HepG2 (cell line): ENCODE data around the gene SLC25A19. TPM values are rescaled to one million over a fixed set of nuclear protein-coding genes. Genes with fewer than 3 reads are reported as not detected.
A peak's percentile ranks its signal among the peaks of the same experiment; 100 is the strongest.

Experiments
- ATAC-seq: fragments of 200-7000 bp; cut with Tn5 transposase; 3 replicates; pipeline ENCODE4 v1.9.1; 2020; ENCODE audit warnings: mild to moderate bottlenecking, moderate library complexity
- BruUV-seq: library from RNA; stranded (reverse); fragments of 400-500 nt; replicated peaks from 2 replicates; lab custom pipeline; 2021; lab: Mats Ljungman, UMichigan
- CTCF ChIA-PET: fragments of 300-600 bp; formaldehyde crosslinking; extraction: SDS; loops from one replicate; lab custom pipeline; 2021; ENCODE audit warnings: low total read pairs, inconsistent platforms, low intra/inter-chr PET ratio; lab: Yijun Ruan, JAX
- POLR2A ChIA-PET: fragments of 350-600 bp; sonication (Branson Sonifier 250); formaldehyde crosslinking; loops from one replicate; lab custom pipeline; 2020; ENCODE audit warnings: antibody characterized with exemption, inconsistent platforms; lab: Yijun Ruan, JAX
- DNase-seq: peaks from one replicate; pipeline ENCODE4 v3.0.0-alpha.2; 2015; ENCODE audit warnings: low spot score
- FAIRE-seq: peaks from 3 replicates; lab custom pipeline; 2011; peaks lifted over from hg19 to GRCh38; lab: Jason Lieb, UNC
- H2AFZ ChIP-seq: one replicate; pipeline ENCODE4 v1.6.1; 2011; ENCODE audit warnings: low read length, inconsistent platforms
- H3K27ac ChIP-seq: fragments of 300-600 bp; 3 replicates; pipeline ENCODE4 v1.8.0; 2011; ENCODE audit warnings: mixed run types, mild to moderate bottlenecking, mixed read lengths, low read length, inconsistent platforms; ENCODE audit not compliant: insufficient read depth; ENCODE audit errors: extremely low read length
- H3K27me3 ChIP-seq, 2 experiments: fragments of 200-600 bp in 1 of 2; 2 replicates in 1 of 2; 3 replicates in 1 of 2; pipeline versions ENCODE4 v1.6.0 to v1.8.0; 2011; ENCODE audit warnings: low read length in 2 of 2, mild to moderate bottlenecking in 2 of 2, moderate library complexity in 2 of 2, inconsistent platforms in 1 of 2; ENCODE audit not compliant: insufficient read depth in 2 of 2, control insufficient read depth in 1 of 2
- H3K36me3 ChIP-seq, 2 experiments: fragments of 200-600 bp in 1 of 2; replicated peaks in 1 of 2; 2 replicates in 1 of 2; 3 replicates in 1 of 2; pipeline versions ENCODE4 v1.5.1 to v1.8.0; 2011; ENCODE audit warnings: low read length in 2 of 2, inconsistent platforms in 1 of 2; ENCODE audit not compliant: insufficient read depth in 2 of 2, control insufficient read depth in 1 of 2
- H3K4me1 ChIP-seq: 2 replicates; pipeline ENCODE4 v1.5.1; 2012; ENCODE audit warnings: low read length, inconsistent platforms; ENCODE audit not compliant: insufficient read depth
- H3K4me2 ChIP-seq: 2 replicates; pipeline ENCODE4 v1.6.0; 2011; ENCODE audit warnings: low read depth, low read length, inconsistent platforms
- H3K4me3 ChIP-seq, 3 experiments: fragments of 200-600 bp in 1 of 3; sonication (generic), shearing (Covaris generic) in 1 of 3; replicated peaks in 1 of 3; 2 replicates each; pipeline ENCODE4 v1.5.1; 2011 to 2016; ENCODE audit warnings: low read length in 3 of 3, inconsistent platforms in 2 of 3, low read depth in 2 of 3, mild to moderate bottlenecking in 2 of 3, control low read depth in 1 of 3, mixed read lengths in 1 of 3; ENCODE audit not compliant: insufficient read depth in 1 of 3
- H3K79me2 ChIP-seq: one replicate; pipeline ENCODE4 v1.6.1; 2011; ENCODE audit warnings: low read length, inconsistent platforms; ENCODE audit not compliant: insufficient read depth
- H3K9ac ChIP-seq: 2 replicates; pipeline ENCODE4 v1.6.0; 2011; ENCODE audit warnings: mild to moderate bottlenecking, low read depth, low read length, inconsistent platforms; ENCODE audit not compliant: insufficient read depth
- H3K9me3 ChIP-seq: 2 replicates; pipeline ENCODE4 v1.5.1; 2012; ENCODE audit warnings: mild to moderate bottlenecking, low read length
- H4K20me1 ChIP-seq: 2 replicates; pipeline ENCODE4 v1.6.0; 2011; ENCODE audit warnings: inconsistent platforms, mild to moderate bottlenecking, low read length, moderate library complexity; ENCODE audit not compliant: insufficient read depth
- DDIT3 ChIP-seq: sonication (generic); formaldehyde crosslinking; IDR thresholded peaks from 2 replicates; pipeline ENCODE4 v1.4.0; 2020; ENCODE audit warnings: mild to moderate bottlenecking, missing genetic modification reagents
- MAF1 ChIP-seq: sonication (generic); formaldehyde crosslinking; IDR thresholded peaks from 2 replicates; pipeline ENCODE4 v1.5.0; 2020; ENCODE audit warnings: missing genetic modification reagents, borderline replicate concordance
- TBX3 ChIP-seq: fragments of 450-650 bp; IDR thresholded peaks from 2 replicates; pipeline ENCODE4 v1.6.1; 2017; ENCODE audit warnings: antibody characterized with exemption, mild to moderate bottlenecking, inconsistent platforms, borderline replicate concordance
- ZNF574 ChIP-seq: sonication (generic); formaldehyde crosslinking; IDR thresholded peaks from 2 replicates; pipeline ENCODE4 v1.4.0; 2020; ENCODE audit warnings: missing genetic modification reagents
- ZNF878 ChIP-seq: sonication (generic); formaldehyde crosslinking; IDR thresholded peaks from 2 replicates; pipeline ENCODE4 v1.8.1; 2023; ENCODE audit warnings: mild to moderate bottlenecking, missing genetic modification reagents, moderate library complexity
- WGBS: methylation state at CpG from one replicate; pipeline ENCODE4 v1.1.6; 2017; ENCODE audit warnings: low lambda C conversion rate; 5-methylcytosine and 5-hydroxymethylcytosine counted together
- in situ Hi-C: cut with HindIII; loops from 2 replicates; pipeline ENCODE4 v1.10.0; 2017; ENCODE audit warnings: low pct_unique_long_range_greater_than_20kb; ENCODE audit not compliant: extremely low pct_ligation_motif_present
- intact Hi-C: fragments of 100-400 bp; cut with micrococcal nuclease; formaldehyde crosslinking; loops from one replicate; pipeline ENCODE4 v1.10.0; 2022; ENCODE audit not compliant: unreplicated experiment
- polyA plus RNA-seq, 8 experiments: library from polyadenylated mRNA; depleted of rRNA in 3 of 8; stranded (reverse) in 7 of 8; unstranded in 1 of 8; fragments of >200 nt; fragmentation: Illumina TruSeq in 4 of 8; extraction: Trizol in 4 of 8; gene quantifications; 2 replicates each; pipeline versions ENCODE4 v1.2.1 to v1.2.3, GENCODE V29; 2011 to 2016; ENCODE audit warnings: low read depth in 4 of 8, missing spikeins in 1 of 8, mixed read lengths in 1 of 8; ENCODE audit not compliant: insufficient read depth in 1 of 8
- total RNA-seq, 5 experiments: library from RNA; depleted of rRNA; stranded (reverse); fragments of >200 nt; fragmentation: Illumina TruSeq; extraction: Trizol; gene quantifications; 2 replicates each; pipeline ENCODE4 v1.2.3, GENCODE V29; 2016; ENCODE audit warnings: low read depth in 1 of 5
- TF ChIP-seq, protein P1 (sequence below): sonication (generic); formaldehyde crosslinking; IDR thresholded peaks from 2 replicates; pipeline ENCODE4 v1.4.0; 2020; ENCODE audit warnings: mild to moderate bottlenecking, missing genetic modification reagents, borderline replicate concordance
- TF ChIP-seq, protein P2 (sequence below): sonication (generic); formaldehyde crosslinking; IDR thresholded peaks from 2 replicates; pipeline ENCODE4 v1.5.0; 2020; ENCODE audit warnings: missing genetic modification reagents, mild to moderate bottlenecking, borderline replicate concordance

SLC25A19 gene
- total and polyA plus RNA-seq, 2 of the 13 experiments (the other 11 are each of a cell fraction or from before 2014, with no cell fraction given) = 24.4 to 41.4 TPM

GRCh38 chr17:75239214-75239613 is 50.0 kb downstream of the SLC25A19 start (continued):
- TF ChIP-seq, protein P1, sequence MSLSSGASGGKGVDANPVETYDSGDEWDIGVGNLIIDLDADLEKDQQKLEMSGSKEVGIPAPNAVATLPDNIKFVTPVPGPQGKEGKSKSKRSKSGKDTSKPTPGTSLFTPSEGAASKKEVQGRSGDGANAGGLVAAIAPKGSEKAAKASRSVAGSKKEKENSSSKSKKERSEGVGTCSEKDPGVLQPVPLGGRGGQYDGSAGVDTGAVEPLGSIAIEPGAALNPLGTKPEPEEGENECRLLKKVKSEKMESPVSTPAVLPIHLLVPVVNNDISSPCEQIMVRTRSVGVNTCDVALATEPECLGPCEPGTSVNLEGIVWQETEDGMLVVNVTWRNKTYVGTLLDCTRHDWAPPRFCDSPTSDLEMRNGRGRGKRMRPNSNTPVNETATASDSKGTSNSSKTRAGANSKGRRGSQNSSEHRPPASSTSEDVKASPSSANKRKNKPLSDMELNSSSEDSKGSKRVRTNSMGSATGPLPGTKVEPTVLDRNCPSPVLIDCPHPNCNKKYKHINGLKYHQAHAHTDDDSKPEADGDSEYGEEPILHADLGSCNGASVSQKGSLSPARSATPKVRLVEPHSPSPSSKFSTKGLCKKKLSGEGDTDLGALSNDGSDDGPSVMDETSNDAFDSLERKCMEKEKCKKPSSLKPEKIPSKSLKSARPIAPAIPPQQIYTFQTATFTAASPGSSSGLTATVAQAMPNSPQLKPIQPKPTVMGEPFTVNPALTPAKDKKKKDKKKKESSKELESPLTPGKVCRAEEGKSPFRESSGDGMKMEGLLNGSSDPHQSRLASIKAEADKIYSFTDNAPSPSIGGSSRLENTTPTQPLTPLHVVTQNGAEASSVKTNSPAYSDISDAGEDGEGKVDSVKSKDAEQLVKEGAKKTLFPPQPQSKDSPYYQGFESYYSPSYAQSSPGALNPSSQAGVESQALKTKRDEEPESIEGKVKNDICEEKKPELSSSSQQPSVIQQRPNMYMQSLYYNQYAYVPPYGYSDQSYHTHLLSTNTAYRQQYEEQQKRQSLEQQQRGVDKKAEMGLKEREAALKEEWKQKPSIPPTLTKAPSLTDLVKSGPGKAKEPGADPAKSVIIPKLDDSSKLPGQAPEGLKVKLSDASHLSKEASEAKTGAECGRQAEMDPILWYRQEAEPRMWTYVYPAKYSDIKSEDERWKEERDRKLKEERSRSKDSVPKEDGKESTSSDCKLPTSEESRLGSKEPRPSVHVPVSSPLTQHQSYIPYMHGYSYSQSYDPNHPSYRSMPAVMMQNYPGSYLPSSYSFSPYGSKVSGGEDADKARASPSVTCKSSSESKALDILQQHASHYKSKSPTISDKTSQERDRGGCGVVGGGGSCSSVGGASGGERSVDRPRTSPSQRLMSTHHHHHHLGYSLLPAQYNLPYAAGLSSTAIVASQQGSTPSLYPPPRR (CRISPR knock-in tag) = no peak
- TF ChIP-seq, all 625 proteins: peak for 6

DNA sequence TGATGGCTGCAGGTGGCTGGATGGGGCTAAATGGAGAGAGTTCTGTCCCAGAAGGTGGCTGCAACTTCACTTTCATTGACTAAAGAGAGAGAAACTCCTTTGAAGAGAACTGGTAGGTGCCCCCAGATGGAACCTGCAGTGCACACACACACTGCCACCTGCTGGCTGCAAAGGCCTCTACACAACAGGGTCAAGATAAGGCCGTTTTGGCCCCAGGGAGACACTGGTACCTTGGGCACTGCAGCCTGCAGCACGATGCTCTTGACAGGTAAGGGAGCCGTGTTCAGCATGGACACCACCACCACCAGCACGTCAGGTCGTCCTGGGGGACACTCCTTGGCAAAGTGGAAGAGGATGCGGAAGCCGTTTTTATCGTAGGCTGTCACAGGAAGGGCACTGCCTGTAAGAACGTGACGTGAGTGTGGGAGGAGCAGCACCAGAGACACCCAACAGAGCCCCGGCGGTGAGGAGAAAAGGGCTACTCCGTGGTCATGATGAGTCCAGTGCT is 50.5 kb downstream of the SLC25A19 start:
- Histone ChIP-seq H3K4me3 (no peak overlapping the region), H3K27ac (no peak overlapping the region), H4K20me1 (no peaks in the 10 kb centered on the region), H3K4me1 (no peaks in the 10 kb centered on the region), H3K9ac (no peak overlapping the region), H3K9me3 (no peaks in the 10 kb centered on the region), H3K36me3 (peaks cover 67 to 89% of the 10 kb centered on the region in 2 experiments), H3K4me2 (no peak overlapping the region), H3K79me2 (no peaks in the 10 kb centered on the region), H3K27me3 (no peaks in the 10 kb centered on the region), H2AFZ (no peak overlapping the region)
- BruUV-seq = no TSS peak
- intact Hi-C loops (loop anchor here (5.0 kb wide), 1 partner anchor 126 kb away; no protein-coding TSS in a partner anchor), in situ Hi-C loops (no loop called here)
- CTCF ChIA-PET = interaction anchor here (0.7 to 1.5 kb wide), 3 partner anchors 124 to 182 kb away, joined by 3 to 22 read pairs (median 6); no protein-coding TSS in a partner anchor
- ATAC-seq (peak; percentile 83), FAIRE-seq (peak; percentile 92), DNase-seq (peak; percentile 74)
- POLR2A ChIA-PET = no interaction called here
- whole genome bisulfite sequencing = 80% methylated on average over 10 of the region's 13 CpGs
- TF ChIP-seq, protein P2, sequence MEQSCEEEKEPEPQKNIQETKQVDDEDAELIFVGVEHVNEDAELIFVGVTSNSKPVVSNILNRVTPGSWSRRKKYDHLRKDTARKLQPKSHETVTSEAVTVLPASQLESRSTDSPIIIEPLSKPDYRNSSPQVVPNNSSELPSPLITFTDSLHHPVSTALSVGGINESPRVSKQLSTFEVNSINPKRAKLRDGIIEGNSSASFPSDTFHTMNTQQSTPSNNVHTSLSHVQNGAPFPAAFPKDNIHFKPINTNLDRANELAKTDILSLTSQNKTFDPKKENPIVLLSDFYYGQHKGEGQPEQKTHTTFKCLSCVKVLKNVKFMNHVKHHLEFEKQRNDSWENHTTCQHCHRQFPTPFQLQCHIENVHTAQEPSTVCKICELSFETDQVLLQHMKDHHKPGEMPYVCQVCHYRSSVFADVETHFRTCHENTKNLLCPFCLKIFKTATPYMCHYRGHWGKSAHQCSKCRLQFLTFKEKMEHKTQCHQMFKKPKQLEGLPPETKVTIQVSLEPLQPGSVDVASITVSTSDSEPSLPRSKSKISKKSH (CRISPR knock-in tag) = peak; percentile 61; the same call in 1 of the 2 replicates
- TF ChIP-seq TBX3 (no peak), DDIT3 (CRISPR knock-in tag) (no peak), ZNF878 (no peak), ZNF574 (peak; percentile 61; the same call in 1 of the 2 replicates), MAF1 (CRISPR knock-in tag) (no peak)
